Glutamatergic neuron (in vitro differentiated cells): ENCODE results near the gene SAMD9L. TPM values are rescaled to one million over a fixed set of nuclear protein-coding genes. Genes with fewer than 3 reads are reported as not detected.

ENCODE experiments used
- DNase-seq: peaks from one replicate; pipeline ENCODE4 v3.0.0; 2022
- H3K27ac Mint-ChIP-seq: one replicate; pipeline ENCODE4 v1.8.0; 2020; ENCODE audit warnings: mild to moderate bottlenecking, mixed read lengths, inconsistent platforms; ENCODE audit not compliant: unreplicated experiment
- H3K27me3 Mint-ChIP-seq: one replicate; pipeline ENCODE4 v1.8.0; 2020; ENCODE audit warnings: mild to moderate bottlenecking, moderate library complexity, mixed read lengths, inconsistent platforms; ENCODE audit not compliant: unreplicated experiment
- H3K36me3 Mint-ChIP-seq: one replicate; pipeline ENCODE4 v1.8.0; 2020; ENCODE audit warnings: mild to moderate bottlenecking, mixed read lengths, inconsistent platforms; ENCODE audit not compliant: unreplicated experiment
- H3K4me1 Mint-ChIP-seq: one replicate; pipeline ENCODE4 v1.8.0; 2020; ENCODE audit warnings: mild to moderate bottlenecking, low read depth, mixed read lengths, inconsistent platforms; ENCODE audit not compliant: unreplicated experiment
- H3K4me3 Mint-ChIP-seq: one replicate; pipeline ENCODE4 v1.8.0; 2020; ENCODE audit warnings: mild to moderate bottlenecking, mixed read lengths, inconsistent platforms; ENCODE audit not compliant: unreplicated experiment
- H3K9me3 Mint-ChIP-seq: one replicate; pipeline ENCODE4 v1.8.0; 2020; ENCODE audit warnings: mild to moderate bottlenecking, moderate library complexity, mixed read lengths, inconsistent platforms; ENCODE audit not compliant: unreplicated experiment
- CTCF ChIP-seq: fragments of 200-600 bp; sonication (generic); IDR thresholded peaks from one replicate; pipeline ENCODE4 v1.5.0; 2021; ENCODE audit not compliant: partially characterized antibody, unreplicated experiment
- total RNA-seq: library from RNA; stranded (reverse); fragmentation: NEBNext Ultra II Directional; extraction: Animal tissue kit (Norgen Biotek cat#: 25700); gene quantifications from one replicate; pipeline ENCODE4 v1.2.1, GENCODE V29; 2021; ENCODE audit not compliant: unreplicated experiment

SAMD9L gene
- total RNA-seq, 1 donor from 2014 or later, result not detected

GRCh38 chr7:93146472-93147141, 1.6 kb downstream of the SAMD9L start:
- peaks cover 2% of the 10 kb centered on the region for H3K27me3 Mint-ChIP-seq
- H3K4me1 Mint-ChIP-seq, result no peaks in the 10 kb centered on the region
- no peaks in the 10 kb centered on the region for H3K36me3 Mint-ChIP-seq
- no peak overlapping the region for H3K4me3 Mint-ChIP-seq
- H3K9me3 Mint-ChIP-seq, result no peaks in the 10 kb centered on the region
- no peak overlapping the region for H3K27ac Mint-ChIP-seq
- TF ChIP-seq CTCF, result no peak
- no peak for DNase-seq

GRCh38 chr7:93146036-93146435, 2.1 kb downstream of the SAMD9L start:
- H3K4me1 Mint-ChIP-seq, result no peaks in the 10 kb centered on the region
- no peak for TF ChIP-seq CTCF
- DNase-seq, result no peak
- H3K27ac Mint-ChIP-seq, result no peak overlapping the region
- H3K27me3 Mint-ChIP-seq, result peaks cover 2% of the 10 kb centered on the region
- H3K9me3 Mint-ChIP-seq, result no peaks in the 10 kb centered on the region
- no peak overlapping the region for H3K4me3 Mint-ChIP-seq
- no peaks in the 10 kb centered on the region for H3K36me3 Mint-ChIP-seq

GRCh38 chr7:93145354-93145753, 2.8 kb downstream of the SAMD9L start:
- Mint-ChIP-seq H3K27me3 (no peaks in the 10 kb centered on the region), H3K27ac (no peak overlapping the region), H3K9me3 (no peaks in the 10 kb centered on the region), H3K36me3 (no peaks in the 10 kb centered on the region), H3K4me1 (no peaks in the 10 kb centered on the region), H3K4me3 (no peak overlapping the region)
- no peak for TF ChIP-seq CTCF
- no peak for DNase-seq

- no peak overlapping the region for H3K27ac Mint-ChIP-seq
- no peak for DNase-seq
- H3K9me3 Mint-ChIP-seq, result no peaks in the 10 kb centered on the region
- H3K4me1 Mint-ChIP-seq, result no peaks in the 10 kb centered on the region
- H3K36me3 Mint-ChIP-seq, result no peaks in the 10 kb centered on the region
- H3K27me3 Mint-ChIP-seq, result no peaks in the 10 kb centered on the region
- no peak for TF ChIP-seq CTCF
- no peak overlapping the region for H3K4me3 Mint-ChIP-seq
Observed at GRCh38 chr7:93142127-93142526, 6.1 kb downstream of the SAMD9L start.

GRCh38 chr7:93140582-93141191, 7.5 kb downstream of the SAMD9L start:
- DNase-seq, result no peak
- Mint-ChIP-seq H3K27ac (no peak overlapping the region), H3K27me3 (no peaks in the 10 kb centered on the region), H3K4me3 (no peak overlapping the region), H3K4me1 (no peaks in the 10 kb centered on the region), H3K36me3 (no peaks in the 10 kb centered on the region), H3K9me3 (no peaks in the 10 kb centered on the region)
- no peak for TF ChIP-seq CTCF
